Right lobe of liver (tissue), 4 donors: ENCODE results near the gene QRICH2.

Experiments used
- POLR2A ChIP-seq: fragments of 450-650 bp; IDR thresholded peaks from one replicate; pipeline ENCODE4 v1.6.1; 2017; ENCODE audit warnings: antibody characterized with exemption, mild to moderate bottlenecking
- TF ChIP-seq, protein P1 (sequence below), 4 donors: fragments of 200-600 bp in 3 of 4; fragments of 450-650 bp in 1 of 4; IDR thresholded peaks; one replicate each; pipeline versions ENCODE4 v1.5.1 to v1.8.0; 2016 to 2022; ENCODE audit warnings: antibody characterized with exemption in 4 of 4, mild to moderate bottlenecking in 2 of 4
- donor health status: DM: no; HTN: no; CAD: no.
- donor health status: DM: no; HTN: no; CAD: no.
- donor health status: DM: no; HTN: yes; CAD: no.

DNA sequence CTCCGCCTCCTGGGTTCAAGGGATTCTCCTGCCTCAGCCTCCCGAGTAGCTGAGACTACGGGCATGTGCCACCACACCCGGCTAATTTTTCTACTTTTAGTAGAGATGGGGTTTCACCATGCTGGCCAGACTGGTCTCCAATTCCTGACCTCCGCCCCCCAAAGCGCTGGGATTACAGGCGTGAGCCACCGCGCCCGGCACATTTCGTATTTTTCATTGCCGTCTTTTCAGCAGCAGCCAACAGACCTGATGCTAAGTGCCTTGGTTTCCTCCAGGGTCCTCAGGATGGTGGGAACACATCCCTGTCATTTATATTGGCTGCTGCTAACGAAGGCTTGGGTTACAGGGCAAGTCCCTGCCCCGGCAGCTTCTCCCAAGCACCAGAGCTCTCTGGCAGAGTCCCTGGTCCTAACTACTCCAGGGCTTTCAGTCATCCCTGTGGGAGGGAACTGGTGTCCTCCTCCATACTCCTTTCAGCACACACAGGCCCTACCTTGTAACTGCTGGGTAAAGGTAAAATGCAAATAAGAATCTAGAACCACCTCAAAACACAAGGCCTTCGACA is 66.3 kb downstream of the QRICH2 start:
- TF ChIP-seq POLR2A, result no peak
- TF ChIP-seq, protein P1, sequence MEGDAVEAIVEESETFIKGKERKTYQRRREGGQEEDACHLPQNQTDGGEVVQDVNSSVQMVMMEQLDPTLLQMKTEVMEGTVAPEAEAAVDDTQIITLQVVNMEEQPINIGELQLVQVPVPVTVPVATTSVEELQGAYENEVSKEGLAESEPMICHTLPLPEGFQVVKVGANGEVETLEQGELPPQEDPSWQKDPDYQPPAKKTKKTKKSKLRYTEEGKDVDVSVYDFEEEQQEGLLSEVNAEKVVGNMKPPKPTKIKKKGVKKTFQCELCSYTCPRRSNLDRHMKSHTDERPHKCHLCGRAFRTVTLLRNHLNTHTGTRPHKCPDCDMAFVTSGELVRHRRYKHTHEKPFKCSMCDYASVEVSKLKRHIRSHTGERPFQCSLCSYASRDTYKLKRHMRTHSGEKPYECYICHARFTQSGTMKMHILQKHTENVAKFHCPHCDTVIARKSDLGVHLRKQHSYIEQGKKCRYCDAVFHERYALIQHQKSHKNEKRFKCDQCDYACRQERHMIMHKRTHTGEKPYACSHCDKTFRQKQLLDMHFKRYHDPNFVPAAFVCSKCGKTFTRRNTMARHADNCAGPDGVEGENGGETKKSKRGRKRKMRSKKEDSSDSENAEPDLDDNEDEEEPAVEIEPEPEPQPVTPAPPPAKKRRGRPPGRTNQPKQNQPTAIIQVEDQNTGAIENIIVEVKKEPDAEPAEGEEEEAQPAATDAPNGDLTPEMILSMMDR (IDR thresholded peaks at IDR 0.05), result no peak
